AG04449 (cell line): Measurements from ENCODE around the gene ZFP3.
"Not testable (repeated sequence)": the region's sequence is repeated elsewhere in the genome, so short reads cannot be mapped to it uniquely, and the experiment has no call there.

ENCODE experiments used
- CTCF ChIA-PET: fragments of 350-600 bp; formaldehyde crosslinking; extraction: SDS; loops from one replicate; lab custom pipeline; 2021; ENCODE audit warnings: antibody characterized with exemption; lab: Yijun Ruan, JAX
- POLR2A ChIA-PET: fragments of 400-600, 350-600 bp; formaldehyde crosslinking; extraction: SDS; loops from one replicate; lab custom pipeline; 2020; ENCODE audit warnings: antibody characterized with exemption, inconsistent platforms; lab: Yijun Ruan, JAX
- DNase-seq: peaks from one replicate; pipeline ENCODE4 v3.0.0-alpha.2; 2010; ENCODE audit warnings: low read depth, low spot score
- H3K4me3 ChIP-seq: 2 replicates; pipeline ENCODE4 v1.5.1; 2011; ENCODE audit warnings: low read depth, mild to moderate bottlenecking, control low read depth, low read length
- TF ChIP-seq, protein P1 (sequence below): IDR thresholded peaks from one replicate; pipeline ENCODE4 v1.5.1; 2011; ENCODE audit warnings: mild to moderate bottlenecking, moderate library complexity, low read length, control low read depth, inconsistent platforms; ENCODE audit not compliant: insufficient read depth; ENCODE audit errors: missing control alignments

ZFP3 gene

GRCh38 chr17:5135726-5136579, 57.7 kb downstream of the ZFP3 start:
- CTCF ChIA-PET, result no interaction called here
- TF ChIP-seq, protein P1, sequence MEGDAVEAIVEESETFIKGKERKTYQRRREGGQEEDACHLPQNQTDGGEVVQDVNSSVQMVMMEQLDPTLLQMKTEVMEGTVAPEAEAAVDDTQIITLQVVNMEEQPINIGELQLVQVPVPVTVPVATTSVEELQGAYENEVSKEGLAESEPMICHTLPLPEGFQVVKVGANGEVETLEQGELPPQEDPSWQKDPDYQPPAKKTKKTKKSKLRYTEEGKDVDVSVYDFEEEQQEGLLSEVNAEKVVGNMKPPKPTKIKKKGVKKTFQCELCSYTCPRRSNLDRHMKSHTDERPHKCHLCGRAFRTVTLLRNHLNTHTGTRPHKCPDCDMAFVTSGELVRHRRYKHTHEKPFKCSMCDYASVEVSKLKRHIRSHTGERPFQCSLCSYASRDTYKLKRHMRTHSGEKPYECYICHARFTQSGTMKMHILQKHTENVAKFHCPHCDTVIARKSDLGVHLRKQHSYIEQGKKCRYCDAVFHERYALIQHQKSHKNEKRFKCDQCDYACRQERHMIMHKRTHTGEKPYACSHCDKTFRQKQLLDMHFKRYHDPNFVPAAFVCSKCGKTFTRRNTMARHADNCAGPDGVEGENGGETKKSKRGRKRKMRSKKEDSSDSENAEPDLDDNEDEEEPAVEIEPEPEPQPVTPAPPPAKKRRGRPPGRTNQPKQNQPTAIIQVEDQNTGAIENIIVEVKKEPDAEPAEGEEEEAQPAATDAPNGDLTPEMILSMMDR, result no peak
- POLR2A ChIA-PET, result no interaction called here
- DNase-seq, result no peak
- H3K4me3 ChIP-seq, result no peak overlapping the region

- H3K4me3 ChIP-seq, CTCF ChIA-PET, DNase-seq, POLR2A ChIA-PET: not testable (repeated sequence)
Observed at GRCh38 chr17:5136580-5137412, 58.5 kb downstream of the ZFP3 start.

DNA sequence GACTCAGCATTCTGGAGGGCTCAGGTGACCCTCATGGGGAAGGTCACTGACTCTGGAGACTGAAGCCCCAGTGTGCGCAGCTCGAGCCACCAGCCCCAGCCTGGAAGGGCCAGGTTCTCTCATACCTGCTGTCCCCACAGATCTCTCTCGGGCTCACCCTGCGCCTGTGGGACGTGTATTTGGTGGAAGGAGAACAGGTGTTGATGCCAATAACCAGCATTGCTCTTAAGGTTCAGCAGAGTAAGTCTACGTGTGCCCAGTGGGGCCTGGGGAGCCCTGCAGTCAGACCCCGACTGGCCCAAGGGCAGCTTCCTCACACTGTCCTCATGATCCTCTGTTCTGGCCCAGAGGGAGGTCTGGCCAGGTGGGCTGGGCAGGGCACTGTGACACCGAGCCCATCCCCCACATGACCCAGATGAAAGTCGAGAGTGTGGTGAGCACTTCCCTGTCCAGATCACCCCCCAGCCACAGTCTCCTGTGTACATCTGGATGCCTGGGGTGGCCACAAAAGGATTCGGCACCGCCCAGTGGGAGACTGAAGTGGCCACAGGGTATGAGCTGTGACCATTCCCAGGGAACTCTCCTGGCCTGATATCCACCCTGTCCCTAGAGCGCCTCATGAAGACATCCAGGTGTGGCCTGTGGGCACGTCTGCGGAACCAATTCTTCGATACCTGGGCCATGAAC, 59.4 kb downstream of the ZFP3 start:
- DNase-seq, POLR2A ChIA-PET, CTCF ChIA-PET, H3K4me3 ChIP-seq: not testable (repeated sequence)

- H3K4me3 ChIP-seq, DNase-seq, CTCF ChIA-PET, POLR2A ChIA-PET: not testable (repeated sequence)
Observed at GRCh38 chr17:5138198-5138544, 59.9 kb downstream of the ZFP3 start.

DNA sequence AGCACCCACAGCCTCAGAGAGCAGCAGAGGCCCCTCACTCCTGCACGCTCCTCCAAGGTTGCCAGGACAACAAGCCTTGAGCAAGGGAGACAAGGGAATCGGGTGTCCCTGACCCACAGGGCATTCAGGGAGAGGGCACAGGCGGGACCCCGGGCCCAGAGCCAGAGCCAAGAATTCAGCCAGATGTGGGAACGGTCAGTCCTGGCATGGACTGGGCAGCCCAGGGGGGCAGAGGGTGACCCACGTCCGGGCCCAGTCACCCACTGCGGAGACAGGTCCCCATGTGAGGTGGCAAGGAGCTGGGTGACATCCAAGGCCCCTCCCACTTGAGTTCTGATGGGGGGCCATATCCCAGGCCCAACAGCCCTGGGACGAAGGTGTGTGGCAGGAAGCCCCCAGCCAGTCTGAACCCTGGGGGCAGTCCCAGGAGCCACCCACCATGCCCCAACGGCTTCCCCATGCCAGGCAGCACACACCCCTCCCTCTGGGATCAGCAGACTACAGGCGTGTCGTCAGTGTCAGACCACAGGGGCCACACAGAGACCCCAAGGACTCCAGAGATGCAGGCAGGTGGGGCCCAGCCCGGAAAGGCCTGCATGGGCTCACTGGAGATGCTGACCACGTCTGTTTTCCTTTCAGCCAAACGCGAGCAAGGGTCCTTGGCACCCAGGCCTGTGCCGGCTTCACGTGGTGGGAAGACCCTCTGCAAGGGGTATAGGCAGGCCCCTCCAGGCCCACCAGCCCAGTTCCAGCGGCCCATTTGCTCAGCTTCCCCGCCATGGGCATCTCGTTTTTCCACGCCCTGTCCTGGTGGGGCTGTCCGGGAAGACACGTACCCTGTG, 60.6 kb downstream of the ZFP3 start:
- no peak for DNase-seq
- ChIA-PET POLR2A (no interaction called here), CTCF (no interaction called here)

GRCh38 chr17:5139458-5139732, 61.1 kb downstream of the ZFP3 start:
- no peak for DNase-seq
- ChIA-PET CTCF (no interaction called here), POLR2A (no interaction called here)

More for the DNA sequence above, 60.6 kb downstream of the ZFP3 start:
- TF ChIP-seq, protein P1, result no peak
- H3K4me3 ChIP-seq, result no peak overlapping the region

DNA sequence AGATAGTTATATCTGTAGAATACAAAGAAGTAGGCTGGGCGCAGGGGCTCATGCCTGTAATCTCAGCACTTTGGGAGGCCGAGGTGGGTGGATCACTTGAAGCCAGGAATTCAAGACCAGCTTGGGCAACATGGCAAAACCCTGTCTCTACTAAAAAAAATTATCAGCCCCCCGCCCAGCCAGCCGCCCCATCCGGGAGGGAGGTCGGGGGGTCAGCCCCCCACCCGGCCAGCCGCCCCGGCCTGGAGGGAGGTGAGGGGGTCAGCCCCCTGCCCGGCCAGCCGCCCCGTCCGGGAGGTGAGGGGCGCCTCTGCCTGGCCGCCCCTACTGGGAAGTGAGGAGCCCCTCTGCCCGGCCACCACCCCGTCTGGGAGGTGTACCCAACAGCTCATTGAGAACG, 64.6 kb downstream of the ZFP3 start:
- DNase-seq, POLR2A ChIA-PET, H3K4me3 ChIP-seq, CTCF ChIA-PET: not testable (repeated sequence)

More at GRCh38 chr17:5139458-5139732, 61.1 kb downstream of the ZFP3 start:
- TF ChIP-seq, protein P1, result no peak
- no peak overlapping the region for H3K4me3 ChIP-seq
